ENCODE data around the gene ARSK. TPM values are rescaled to one million over a fixed set of nuclear protein-coding genes. Genes with fewer than 3 reads are reported as not detected.

The ARSK gene
- total RNA-seq, 4 donors from 2014 or later = 4.1 to 28.2 (median 12.9) TPM

DNA sequence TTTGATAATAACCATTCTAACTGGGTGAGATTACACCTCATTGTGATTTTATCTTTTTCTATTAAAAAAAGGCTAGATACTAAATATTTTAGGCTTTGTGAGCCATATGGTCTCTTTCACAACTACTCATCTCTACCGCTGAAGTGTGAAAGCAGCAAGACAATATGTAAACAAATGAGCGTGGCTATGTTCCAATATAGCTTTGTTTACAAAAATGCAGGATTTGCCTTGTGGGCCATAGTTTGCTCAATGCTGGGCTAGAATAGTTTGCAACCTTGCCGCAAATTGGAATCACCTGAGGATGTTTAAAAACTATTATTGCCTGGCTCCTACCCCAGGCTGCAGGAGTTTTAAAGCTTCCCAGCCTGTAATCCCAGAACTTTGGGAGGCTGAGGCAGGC is 54.8 kb downstream of the ARSK start:
- Histone ChIP-seq H3K9me3 (no peaks in the 10 kb centered on the region), H3K4me3 (no peak overlapping the region), H3K36me3 (no peaks in the 10 kb centered on the region), H3K4me1 (no peaks in the 10 kb centered on the region), H3K27me3 (no peaks in the 10 kb centered on the region), H3K27ac (no peak overlapping the region)
- intact Hi-C loops (cut with DNase I; ENCODE audit: low total_unique reads) = no loop called here
- TF ChIP-seq POLR2A (IDR thresholded peaks at IDR 0.05) = no peak
- TF ChIP-seq, protein P1, sequence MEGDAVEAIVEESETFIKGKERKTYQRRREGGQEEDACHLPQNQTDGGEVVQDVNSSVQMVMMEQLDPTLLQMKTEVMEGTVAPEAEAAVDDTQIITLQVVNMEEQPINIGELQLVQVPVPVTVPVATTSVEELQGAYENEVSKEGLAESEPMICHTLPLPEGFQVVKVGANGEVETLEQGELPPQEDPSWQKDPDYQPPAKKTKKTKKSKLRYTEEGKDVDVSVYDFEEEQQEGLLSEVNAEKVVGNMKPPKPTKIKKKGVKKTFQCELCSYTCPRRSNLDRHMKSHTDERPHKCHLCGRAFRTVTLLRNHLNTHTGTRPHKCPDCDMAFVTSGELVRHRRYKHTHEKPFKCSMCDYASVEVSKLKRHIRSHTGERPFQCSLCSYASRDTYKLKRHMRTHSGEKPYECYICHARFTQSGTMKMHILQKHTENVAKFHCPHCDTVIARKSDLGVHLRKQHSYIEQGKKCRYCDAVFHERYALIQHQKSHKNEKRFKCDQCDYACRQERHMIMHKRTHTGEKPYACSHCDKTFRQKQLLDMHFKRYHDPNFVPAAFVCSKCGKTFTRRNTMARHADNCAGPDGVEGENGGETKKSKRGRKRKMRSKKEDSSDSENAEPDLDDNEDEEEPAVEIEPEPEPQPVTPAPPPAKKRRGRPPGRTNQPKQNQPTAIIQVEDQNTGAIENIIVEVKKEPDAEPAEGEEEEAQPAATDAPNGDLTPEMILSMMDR (IDR thresholded peaks at IDR 0.05) = no peak
- no peak for DNase-seq

DNA sequence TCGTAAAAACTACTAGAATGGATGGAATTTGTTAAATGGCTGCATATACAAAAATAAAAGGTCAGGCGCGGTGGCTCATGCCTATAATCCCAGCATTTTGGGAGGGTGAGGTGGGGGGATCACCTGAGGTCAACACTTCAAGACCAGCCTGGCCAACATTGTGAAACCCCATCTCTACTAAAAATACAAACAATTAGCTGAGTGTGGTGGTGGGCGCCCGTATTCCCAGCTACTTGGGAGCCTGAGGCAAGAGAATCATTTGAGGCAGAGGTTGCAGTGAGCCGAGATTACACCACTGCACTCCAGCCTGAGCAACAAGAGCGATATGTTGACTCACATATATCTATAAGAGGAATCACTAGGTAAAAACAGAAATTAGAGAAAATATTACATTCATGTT is 55.6 kb downstream of the ARSK start:
- H3K4me3 ChIP-seq = no peak overlapping the region
- DNase-seq = no peak
- no peaks in the 10 kb centered on the region for H3K36me3 ChIP-seq
- TF ChIP-seq, protein P1 (IDR thresholded peaks at IDR 0.05) = no peak
- TF ChIP-seq POLR2A (IDR thresholded peaks at IDR 0.05) = no peak
- H3K4me1 ChIP-seq = no peaks in the 10 kb centered on the region
- intact Hi-C loops (cut with DNase I; ENCODE audit: low total_unique reads) = no loop called here
- H3K27ac ChIP-seq = no peak overlapping the region
- H3K27me3 ChIP-seq = no peaks in the 10 kb centered on the region
- H3K9me3 ChIP-seq = no peaks in the 10 kb centered on the region

DNA sequence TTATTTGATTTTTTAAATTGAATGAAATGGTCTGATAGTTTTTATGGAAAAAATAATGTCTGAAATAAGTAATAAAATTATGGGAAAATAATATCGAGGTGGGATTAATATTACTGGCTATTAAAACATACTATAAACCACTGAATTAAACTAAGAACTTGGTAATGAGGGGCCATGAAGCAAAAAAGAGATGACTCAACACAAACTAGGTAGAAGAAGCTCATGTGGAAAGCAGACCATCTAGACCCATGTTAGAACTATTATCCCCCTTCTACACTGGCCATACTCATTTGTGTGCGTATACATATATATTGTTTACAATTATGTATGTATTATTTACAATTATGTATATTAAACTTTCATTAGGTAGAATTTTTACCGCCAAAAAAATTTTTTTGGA is 56.5 kb downstream of the ARSK start:
- H3K4me1 ChIP-seq = no peaks in the 10 kb centered on the region
- intact Hi-C loops (cut with DNase I; ENCODE audit: low total_unique reads) = no loop called here
- H3K27ac ChIP-seq = no peak overlapping the region
- DNase-seq = no peak
- H3K36me3 ChIP-seq = no peaks in the 10 kb centered on the region
- H3K27me3 ChIP-seq = no peaks in the 10 kb centered on the region
- H3K9me3 ChIP-seq = no peaks in the 10 kb centered on the region
- H3K4me3 ChIP-seq = no peak overlapping the region
- TF ChIP-seq, protein P1 (IDR thresholded peaks at IDR 0.05) = no peak

DNA sequence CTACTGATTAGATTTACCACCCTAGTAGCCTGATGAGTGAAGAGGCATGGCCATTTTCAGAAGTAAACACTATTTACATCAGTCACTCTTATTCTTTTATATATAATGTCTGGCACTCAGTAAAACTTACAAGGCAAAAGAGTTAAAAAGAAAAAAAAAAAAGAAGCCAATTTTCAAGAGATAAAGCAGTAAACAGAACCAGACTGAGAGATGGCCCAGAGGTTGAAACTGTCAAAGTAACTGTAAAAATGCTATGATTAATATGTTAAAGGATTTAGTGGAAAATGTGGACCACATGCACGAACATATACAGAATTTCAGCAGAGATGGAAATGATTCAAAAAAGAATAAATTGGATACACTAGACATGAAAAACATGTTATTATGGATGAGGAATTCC is 58.6 kb downstream of the ARSK start:
- TF ChIP-seq, protein P1 (IDR thresholded peaks at IDR 0.05) = no peak
- no peak for TF ChIP-seq POLR2A (IDR thresholded peaks at IDR 0.05)
- no peak overlapping the region for H3K27ac ChIP-seq
- no peak for DNase-seq
- H3K27me3 ChIP-seq = no peaks in the 10 kb centered on the region
- no peaks in the 10 kb centered on the region for H3K36me3 ChIP-seq
- H3K4me1 ChIP-seq = no peaks in the 10 kb centered on the region
- intact Hi-C loops (cut with DNase I; ENCODE audit: low total_unique reads) = no loop called here
- no peak overlapping the region for H3K4me3 ChIP-seq
- no peaks in the 10 kb centered on the region for H3K9me3 ChIP-seq

DNA sequence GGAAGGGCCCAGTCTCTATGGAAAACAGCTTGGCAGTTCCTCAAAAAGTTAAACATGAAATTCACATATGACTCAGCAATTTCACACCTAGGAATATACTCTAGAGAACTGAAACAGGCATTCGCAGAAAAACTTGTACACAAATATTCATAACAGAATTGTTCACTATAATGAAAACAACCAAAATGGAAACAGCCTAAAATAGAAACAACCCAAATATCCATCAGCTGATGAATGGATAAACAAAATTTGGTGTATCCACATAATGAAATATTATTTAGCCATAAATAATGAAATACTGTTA is 60.2 kb downstream of the ARSK start:
- Histone ChIP-seq H3K36me3 (no peaks in the 10 kb centered on the region), H3K9me3 (no peaks in the 10 kb centered on the region), H3K27me3 (no peaks in the 10 kb centered on the region), H3K4me1 (peaks cover 0 to 3% of the 10 kb centered on the region in 2 donors), H3K4me3 (no peak overlapping the region), H3K27ac (no peak overlapping the region)
- intact Hi-C loops (cut with DNase I; ENCODE audit: low total_unique reads) = no loop called here
- no peak for TF ChIP-seq POLR2A (IDR thresholded peaks at IDR 0.05)
- TF ChIP-seq, protein P1 (IDR thresholded peaks at IDR 0.05) = no peak
- DNase-seq = no peak

Measured in uterus (tissue), 4 donors.